ENCODE measurements around the gene RBAK. TPM values are rescaled to one million over a fixed set of nuclear protein-coding genes. Genes with fewer than 3 reads are reported as not detected.
A peak's percentile ranks its signal among the peaks of the same experiment; 100 is the strongest.
"Not testable (repeated sequence)": the region's sequence is repeated elsewhere in the genome, so short reads cannot be mapped to it uniquely, and the experiment has no call there.

The RBAK gene
- total RNA-seq, 1 donor from 2014 or later, result 24.5 TPM

GRCh38 chr7:5020098-5020497 is 25.6 kb upstream of the RBAK start:
- Mint-ChIP-seq H3K27me3 (ENCODE audit: insufficient read depth, low read depth) (peaks cover 2% of the 10 kb centered on the region), H3K36me3 (peaks cover 23% of the 10 kb centered on the region), H3K9me3 (no peaks in the 10 kb centered on the region), H3K27ac (peak overlapping the region; percentile 53), H3K4me3 (no peak overlapping the region), H3K4me1 (no peaks in the 10 kb centered on the region)
- Histone ChIP-seq H3K27me3 (no peaks in the 10 kb centered on the region), H2AFZ (replicated peaks) (no peak overlapping the region), H3K4me2 (no peak overlapping the region), H3K27ac (no peak overlapping the region), H3K79me2 (ENCODE audit: low read depth) (no peaks in the 10 kb centered on the region), H3K9ac (no peak overlapping the region), H3K4me1 (no peaks in the 10 kb centered on the region), H4K20me1 (ENCODE audit: low read depth) (no peaks in the 10 kb centered on the region), H3K4me3 (no peak overlapping the region), H3F3A (ENCODE audit: low read depth) (no peaks in the 10 kb centered on the region), H3K36me3 (no peaks in the 10 kb centered on the region), H3K9me3 (ENCODE audit: low read depth) (no peaks in the 10 kb centered on the region)
- no peak for TF ChIP-seq EZH2phosphoT487 (IDR thresholded peaks at IDR 0.05)
- no peak for DNase-seq (ENCODE audit: low spot score)

- H2AFZ ChIP-seq (replicated peaks); H4K20me1 ChIP-seq (ENCODE audit: low read depth); H3K27me3 Mint-ChIP-seq (ENCODE audit: insufficient read depth, low read depth); H3F3A ChIP-seq (ENCODE audit: low read depth); H3K4me2 ChIP-seq; H3K4me3 ChIP-seq; H3K36me3 ChIP-seq; H3K9me3 ChIP-seq (ENCODE audit: low read depth); H3K4me1 Mint-ChIP-seq; H3K27me3 ChIP-seq; H3K79me2 ChIP-seq (ENCODE audit: low read depth); H3K4me3 Mint-ChIP-seq; H3K4me1 ChIP-seq; H3K9me3 Mint-ChIP-seq; DNase-seq (ENCODE audit: low spot score); H3K27ac ChIP-seq; H3K9ac ChIP-seq: not testable (repeated sequence)
- Mint-ChIP-seq H3K36me3 (peaks cover 23% of the 10 kb centered on the region), H3K27ac (peak overlapping the region; percentile 60)
Measured at GRCh38 chr7:5020976-5021550, 24.6 kb upstream of the RBAK start.

GRCh38 chr7:5023626-5024025 is 22.0 kb upstream of the RBAK start:
- H3K9me3 Mint-ChIP-seq; H3K27ac Mint-ChIP-seq; H3F3A ChIP-seq (ENCODE audit: low read depth); H3K36me3 ChIP-seq; H3K27me3 ChIP-seq; H3K9me3 ChIP-seq (ENCODE audit: low read depth); H3K9ac ChIP-seq; H3K4me3 Mint-ChIP-seq; H4K20me1 ChIP-seq (ENCODE audit: low read depth); H3K4me1 Mint-ChIP-seq; H3K27me3 Mint-ChIP-seq (ENCODE audit: insufficient read depth, low read depth); H3K27ac ChIP-seq; DNase-seq (ENCODE audit: low spot score); H3K4me1 ChIP-seq; H2AFZ ChIP-seq (replicated peaks); H3K4me3 ChIP-seq; H3K79me2 ChIP-seq (ENCODE audit: low read depth); H3K4me2 ChIP-seq: not testable (repeated sequence)
- H3K36me3 Mint-ChIP-seq, result peaks cover 27% of the 10 kb centered on the region

GRCh38 chr7:5027796-5028410 is 17.8 kb upstream of the RBAK start:
- H3K36me3 Mint-ChIP-seq, result peaks cover 12% of the 10 kb centered on the region
- H3K27ac ChIP-seq; H3K36me3 ChIP-seq; H3F3A ChIP-seq (ENCODE audit: low read depth); H3K4me1 ChIP-seq; H3K4me1 Mint-ChIP-seq; H3K27ac Mint-ChIP-seq; H3K4me3 ChIP-seq; H3K4me3 Mint-ChIP-seq; H3K4me2 ChIP-seq; H2AFZ ChIP-seq (replicated peaks); H4K20me1 ChIP-seq (ENCODE audit: low read depth); H3K9ac ChIP-seq; DNase-seq (ENCODE audit: low spot score); H3K9me3 ChIP-seq (ENCODE audit: low read depth); H3K27me3 Mint-ChIP-seq (ENCODE audit: insufficient read depth, low read depth); H3K79me2 ChIP-seq (ENCODE audit: low read depth); H3K27me3 ChIP-seq; H3K9me3 Mint-ChIP-seq: not testable (repeated sequence)

- not testable (repeated sequence) for H4K20me1 ChIP-seq (ENCODE audit: low read depth); H3K4me2 ChIP-seq; H3K9me3 ChIP-seq (ENCODE audit: low read depth); H3K36me3 ChIP-seq; H3K27ac Mint-ChIP-seq; H3K9ac ChIP-seq; H3K4me3 ChIP-seq; DNase-seq (ENCODE audit: low spot score); H3K27me3 Mint-ChIP-seq (ENCODE audit: insufficient read depth, low read depth); H3F3A ChIP-seq (ENCODE audit: low read depth); H3K4me1 ChIP-seq; H3K9me3 Mint-ChIP-seq; H2AFZ ChIP-seq (replicated peaks); H3K36me3 Mint-ChIP-seq; H3K27ac ChIP-seq; H3K27me3 ChIP-seq; H3K4me1 Mint-ChIP-seq; H3K79me2 ChIP-seq (ENCODE audit: low read depth); H3K4me3 Mint-ChIP-seq
Measured at GRCh38 chr7:5033186-5033585, 12.5 kb upstream of the RBAK start.

GRCh38 chr7:5035276-5035675 is 10.4 kb upstream of the RBAK start:
- Histone ChIP-seq H3K36me3 (no peaks in the 10 kb centered on the region), H4K20me1 (ENCODE audit: low read depth) (no peaks in the 10 kb centered on the region), H3K4me3 (no peak overlapping the region), H2AFZ (replicated peaks) (no peak overlapping the region), H3K4me1 (no peaks in the 10 kb centered on the region), H3K4me2 (no peak overlapping the region), H3K9ac (no peak overlapping the region), H3K79me2 (ENCODE audit: low read depth) (no peaks in the 10 kb centered on the region), H3K27me3 (no peaks in the 10 kb centered on the region), H3K9me3 (ENCODE audit: low read depth) (no peaks in the 10 kb centered on the region), H3F3A (ENCODE audit: low read depth) (no peaks in the 10 kb centered on the region), H3K27ac (no peak overlapping the region)
- Mint-ChIP-seq H3K36me3 (no peaks in the 10 kb centered on the region), H3K27me3 (ENCODE audit: insufficient read depth, low read depth) (peaks cover 2% of the 10 kb centered on the region), H3K9me3 (no peaks in the 10 kb centered on the region), H3K27ac (no peak overlapping the region), H3K4me3 (peak overlapping the region; percentile 9), H3K4me1 (no peaks in the 10 kb centered on the region)
- no peak for DNase-seq (ENCODE audit: low spot score)
- TF ChIP-seq EZH2phosphoT487 (IDR thresholded peaks at IDR 0.05) (no peak), EZH2 (IDR thresholded peaks at IDR 0.05) (no peak), CTCF (IDR thresholded peaks at IDR 0.05) (no peak)

All from neural progenitor cell (in vitro differentiated cells).